Measurements from ENCODE around the gene C17orf113.
"Not testable (repeated sequence)": the region's sequence is repeated elsewhere in the genome, so short reads cannot be mapped to it uniquely, and the experiment has no call there.

C17orf113 gene

GRCh38 chr17:42041619-42042018 lies 8.8 kb downstream of the C17orf113 start:
- DNase-seq (ENCODE audit: low read depth), result no peak

- no peak for DNase-seq (ENCODE audit: low read depth)
Measured at GRCh38 chr17:42040818-42041217, 9.6 kb downstream of the C17orf113 start.

GRCh38 chr17:42039794-42040763 lies 10.3 kb downstream of the C17orf113 start:
- no peak for DNase-seq (ENCODE audit: low read depth)

- DNase-seq (ENCODE audit: low read depth), result no peak
Measured at GRCh38 chr17:42038221-42038973, 12.0 kb downstream of the C17orf113 start.

- no peak for DNase-seq (ENCODE audit: low read depth)
Measured at GRCh38 chr17:42034059-42034458, 16.3 kb downstream of the C17orf113 start.

- no peak for DNase-seq (ENCODE audit: low read depth)
Measured at GRCh38 chr17:42031584-42031983, 18.8 kb downstream of the C17orf113 start.

- DNase-seq (ENCODE audit: low read depth), result no peak
Measured at GRCh38 chr17:42028791-42029127, 21.6 kb downstream of the C17orf113 start.

- no peak for DNase-seq (ENCODE audit: low read depth)
Measured at GRCh38 chr17:42027961-42028790, 22.2 kb downstream of the C17orf113 start.

- no peak for DNase-seq (ENCODE audit: low read depth)
Measured at GRCh38 chr17:42027590-42027889, 22.9 kb downstream of the C17orf113 start.

- no peak for DNase-seq (ENCODE audit: low read depth)
Measured at GRCh38 chr17:42026857-42027589, 23.4 kb downstream of the C17orf113 start.

- no peak for DNase-seq (ENCODE audit: low read depth)
Measured at GRCh38 chr17:42025936-42026335, 24.5 kb downstream of the C17orf113 start.

GRCh38 chr17:42025191-42025579 lies 25.2 kb downstream of the C17orf113 start:
- DNase-seq (ENCODE audit: low read depth), result no peak

- no peak for DNase-seq (ENCODE audit: low read depth)
Measured at GRCh38 chr17:42023524-42024349, 26.7 kb downstream of the C17orf113 start.

GRCh38 chr17:42020845-42021244 lies 29.6 kb downstream of the C17orf113 start:
- DNase-seq (ENCODE audit: low read depth), result not testable (repeated sequence)

GRCh38 chr17:42019509-42020404 lies 30.6 kb downstream of the C17orf113 start, which contains the start of gene NKIRAS2:
NKIRAS2 (plus strand) TSS chr17:42020090; CDS start chr17:42021578, 1,488 bp downstream.
- DNase-seq (ENCODE audit: low read depth), result peak; percentile 91

- no peak for DNase-seq (ENCODE audit: low read depth)
Measured at GRCh38 chr17:42018988-42019387, 31.4 kb downstream of the C17orf113 start.

- no peak for DNase-seq (ENCODE audit: low read depth)
Measured at GRCh38 chr17:42018339-42018738, 32.1 kb downstream of the C17orf113 start.

GRCh38 chr17:42017866-42018200 lies 32.6 kb downstream of the C17orf113 start:
- DNase-seq (ENCODE audit: low read depth), result no peak

GRCh38 chr17:42016941-42017865 lies 33.2 kb downstream of the C17orf113 start, which contains the start of gene DNAJC7:
DNAJC7 (minus strand) TSS chr17:42017439; CDS start chr17:42017416, 23 bp downstream.
- DNase-seq (ENCODE audit: low read depth), result peak; percentile 85
